Nephron (organoid): Measurements from ENCODE around the gene STK17A.
A peak's percentile ranks its signal among the peaks of the same experiment; 100 is the strongest.

Experiments used
- H3K27ac Mint-ChIP-seq, 3 experiments: 2 replicates each; pipeline ENCODE4 v1.8.0; 2020; ENCODE audit warnings: mixed read lengths in 3 of 3, mild to moderate bottlenecking in 2 of 3, moderate library complexity in 1 of 3
- H3K27me3 Mint-ChIP-seq: 2 replicates; pipeline ENCODE4 v1.8.0; 2021; ENCODE audit warnings: low read depth, mild to moderate bottlenecking, moderate library complexity, mixed read lengths
- H3K36me3 Mint-ChIP-seq: 2 replicates; pipeline ENCODE4 v1.8.0; 2020; ENCODE audit warnings: low read depth, mixed read lengths
- H3K4me1 Mint-ChIP-seq: 2 replicates; pipeline ENCODE4 v1.8.0; 2020; ENCODE audit warnings: mixed read lengths
- H3K4me3 Mint-ChIP-seq, 3 experiments: 2 replicates each; pipeline ENCODE4 v1.8.0; 2020; ENCODE audit warnings: mild to moderate bottlenecking in 3 of 3, mixed read lengths in 3 of 3, moderate library complexity in 2 of 3
- H3K9me3 Mint-ChIP-seq: 2 replicates; pipeline ENCODE4 v1.8.0; 2020; ENCODE audit warnings: mixed read lengths
- CTCF ChIP-seq, 3 experiments: fragments of 200-600 bp; sonication (generic); IDR thresholded peaks; one replicate each; pipeline ENCODE4 v1.5.0; 2021; ENCODE audit warnings: antibody characterized with exemption in 3 of 3; ENCODE audit not compliant: unreplicated experiment in 3 of 3

The STK17A gene

GRCh38 chr7:43658718-43659548 is 76.0 kb downstream of the STK17A start:
- Mint-ChIP-seq H3K4me3 (no peak overlapping the region), H3K36me3 (peaks cover 56% of the 10 kb centered on the region), H3K9me3 (peaks cover 4% of the 10 kb centered on the region), H3K27ac (peak overlapping the region; percentile 3 to 63 (median 24)), H3K4me1 (no peaks in the 10 kb centered on the region), H3K27me3 (no peaks in the 10 kb centered on the region)
- TF ChIP-seq CTCF (IDR thresholded peaks at IDR 0.05; ENCODE audit: unreplicated experiment in 3 of 3) = no peak

DNA sequence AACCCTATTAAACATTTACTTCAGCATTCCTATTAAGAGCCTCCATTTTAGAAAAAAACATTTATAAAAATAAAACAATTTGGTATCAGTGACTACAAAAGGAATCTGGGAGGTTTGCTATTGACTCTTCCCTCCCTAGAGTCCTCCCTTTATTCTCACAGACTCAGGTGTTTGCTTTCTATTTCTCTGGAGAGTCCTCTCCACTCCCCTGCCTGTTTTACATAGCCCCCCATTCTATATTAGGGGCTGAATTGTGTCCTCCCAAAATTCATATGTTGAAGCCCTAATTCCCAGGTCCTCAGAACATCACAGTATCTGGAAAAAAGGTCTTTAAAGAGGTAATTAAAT is 76.6 kb downstream of the STK17A start:
- peak overlapping the region in 1 of 3 experiments; percentile 37 for H3K27ac Mint-ChIP-seq
- H3K4me3 Mint-ChIP-seq = no peak overlapping the region
- H3K36me3 Mint-ChIP-seq = peaks cover 55% of the 10 kb centered on the region
- no peak for TF ChIP-seq CTCF (IDR thresholded peaks at IDR 0.05; ENCODE audit: unreplicated experiment in 3 of 3)
- peaks cover 4% of the 10 kb centered on the region for H3K9me3 Mint-ChIP-seq
- H3K4me1 Mint-ChIP-seq = no peaks in the 10 kb centered on the region
- H3K27me3 Mint-ChIP-seq = no peaks in the 10 kb centered on the region

GRCh38 chr7:43660141-43660540 is 77.2 kb downstream of the STK17A start:
- peak overlapping the region in 1 of 3 experiments; percentile 14 for H3K27ac Mint-ChIP-seq
- H3K36me3 Mint-ChIP-seq = peaks cover 58% of the 10 kb centered on the region
- H3K27me3 Mint-ChIP-seq = no peaks in the 10 kb centered on the region
- peaks cover 6% of the 10 kb centered on the region for H3K9me3 Mint-ChIP-seq
- H3K4me3 Mint-ChIP-seq = no peak overlapping the region
- no peaks in the 10 kb centered on the region for H3K4me1 Mint-ChIP-seq
- no peak for TF ChIP-seq CTCF (IDR thresholded peaks at IDR 0.05; ENCODE audit: unreplicated experiment in 3 of 3)

DNA sequence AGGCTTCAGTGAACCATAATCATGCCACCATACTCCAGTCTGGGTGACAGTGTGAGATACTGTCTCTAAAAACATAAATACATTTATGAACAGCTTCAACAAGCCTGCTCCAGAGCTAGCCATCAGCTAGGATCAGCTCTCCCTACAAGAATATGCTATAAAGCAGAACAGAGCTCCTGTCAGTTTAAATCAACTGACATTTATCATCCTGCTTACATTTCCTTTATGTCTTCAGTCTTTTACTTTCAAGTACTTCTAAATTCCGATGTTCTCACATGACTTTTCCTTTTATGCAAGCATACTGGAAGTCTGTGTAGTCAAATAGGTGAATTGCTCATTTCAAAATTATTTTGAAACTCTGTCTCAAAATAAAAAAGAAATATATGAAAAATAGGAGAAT is 81.8 kb downstream of the STK17A start:
- Mint-ChIP-seq H3K9me3 (peaks cover 31% of the 10 kb centered on the region), H3K27me3 (no peaks in the 10 kb centered on the region), H3K4me1 (no peaks in the 10 kb centered on the region), H3K4me3 (no peak overlapping the region), H3K36me3 (peaks cover 63% of the 10 kb centered on the region), H3K27ac (no peak overlapping the region)
- TF ChIP-seq CTCF (IDR thresholded peaks at IDR 0.05; ENCODE audit: unreplicated experiment in 3 of 3) = no peak

GRCh38 chr7:43666938-43667337 is 84.0 kb downstream of the STK17A start:
- no peak overlapping the region for H3K4me3 Mint-ChIP-seq
- no peaks in the 10 kb centered on the region for H3K27me3 Mint-ChIP-seq
- peaks cover 78% of the 10 kb centered on the region for H3K36me3 Mint-ChIP-seq
- no peak for TF ChIP-seq CTCF (IDR thresholded peaks at IDR 0.05; ENCODE audit: unreplicated experiment in 3 of 3)
- no peaks in the 10 kb centered on the region for H3K4me1 Mint-ChIP-seq
- no peak overlapping the region for H3K27ac Mint-ChIP-seq
- peaks cover 41% of the 10 kb centered on the region for H3K9me3 Mint-ChIP-seq

GRCh38 chr7:43668035-43668434 is 85.1 kb downstream of the STK17A start:
- no peak overlapping the region for H3K27ac Mint-ChIP-seq
- no peaks in the 10 kb centered on the region for H3K27me3 Mint-ChIP-seq

More at GRCh38 chr7:43668035-43668434, 85.1 kb downstream of the STK17A start:
- peaks cover 49% of the 10 kb centered on the region for H3K9me3 Mint-ChIP-seq
- no peak overlapping the region for H3K4me3 Mint-ChIP-seq
- no peaks in the 10 kb centered on the region for H3K4me1 Mint-ChIP-seq
- peaks cover 83% of the 10 kb centered on the region for H3K36me3 Mint-ChIP-seq
- TF ChIP-seq CTCF (IDR thresholded peaks at IDR 0.05; ENCODE audit: unreplicated experiment in 3 of 3) = no peak
